Measurements from ENCODE around the gene STARD8.

- TF ChIP-seq CTCF (IDR thresholded peaks at IDR 0.05; ENCODE audit: extremely low read depth in 1 of 2, insufficient read depth in 1 of 2, low read depth in 1 of 2, low read length in 2 of 2) (no peak), EZH2 (IDR thresholded peaks at IDR 0.05; ENCODE audit: borderline replicate concordance, low read depth, low read length, severe bottlenecking) (no peak), POLR2AphosphoS5 (IDR thresholded peaks at IDR 0.05; ENCODE audit: insufficient read depth, low read depth, low read length) (no peak), MYC (IDR thresholded peaks at IDR 0.05; ENCODE audit: low read depth, low read length) (no peak), POLR2A (IDR thresholded peaks at IDR 0.05; ENCODE audit: low read depth, low read length) (no peak), FOS (IDR thresholded peaks at IDR 0.05; ENCODE audit: borderline replicate concordance, insufficient read depth, low read length) (no peak), JUN (IDR thresholded peaks at IDR 0.05; ENCODE audit: borderline replicate concordance, insufficient read depth, insufficient read length, low read depth) (no peak)
- TF ChIP-seq, protein P1, sequence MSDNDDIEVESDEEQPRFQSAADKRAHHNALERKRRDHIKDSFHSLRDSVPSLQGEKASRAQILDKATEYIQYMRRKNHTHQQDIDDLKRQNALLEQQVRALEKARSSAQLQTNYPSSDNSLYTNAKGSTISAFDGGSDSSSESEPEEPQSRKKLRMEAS (IDR thresholded peaks at IDR 0.05; ENCODE audit: insufficient read depth, insufficient read length), result no peak
Observed at GRCh38 chrX:68743754-68744153, 96.3 kb downstream of the STARD8 start.
